Measurements from ENCODE around the gene B3GALT4. TPM values are rescaled to one million over a fixed set of nuclear protein-coding genes. Genes with fewer than 3 reads are reported as not detected.
"Not testable (repeated sequence)": the region's sequence is repeated elsewhere in the genome, so short reads cannot be mapped to it uniquely, and the experiment has no call there.

The B3GALT4 gene
- total and polyA plus RNA-seq, 9 donors, result 1.5 to 2.6 (median 2.1) TPM

DNA sequence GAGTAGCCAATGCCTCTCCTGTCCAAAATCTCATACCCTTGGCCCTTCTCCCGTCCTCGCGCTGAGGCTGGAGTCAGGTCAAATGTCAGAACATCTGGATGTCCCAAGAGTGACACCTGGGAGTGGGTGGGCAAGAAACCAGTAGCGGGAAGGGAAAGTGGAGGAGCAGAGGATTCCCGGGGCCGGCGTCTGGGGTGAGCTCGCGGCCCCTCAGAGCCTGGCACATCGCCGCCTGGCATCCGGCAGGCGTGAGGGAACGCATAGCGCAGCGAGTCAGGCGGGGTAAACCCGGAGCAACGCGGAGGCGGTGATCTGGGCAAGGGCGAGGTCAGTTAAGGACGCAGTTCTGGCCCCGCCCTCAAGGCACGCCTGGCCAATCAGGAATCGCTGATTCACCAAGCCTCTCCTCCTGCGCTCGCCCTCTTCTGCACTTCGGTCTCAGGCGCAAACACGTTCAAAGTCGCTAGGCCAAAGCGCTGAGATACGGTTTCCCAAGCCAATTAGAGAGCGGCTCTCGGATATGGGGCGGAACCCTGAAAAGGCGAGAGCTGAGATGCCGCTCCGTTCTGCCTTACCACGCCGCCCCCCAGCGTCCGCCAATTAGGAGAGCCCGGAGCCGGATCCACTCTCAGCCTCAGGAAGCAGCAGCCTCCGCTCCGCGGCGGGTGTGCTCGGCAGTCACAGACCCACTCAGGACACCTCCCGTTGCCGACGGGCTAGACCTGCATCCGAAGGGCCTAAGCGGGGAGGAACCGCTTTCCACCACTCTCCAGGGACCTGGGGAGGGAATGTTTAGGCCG is 27.8 kb upstream of the B3GALT4 start:
- Histone ChIP-seq H3K27ac (ENCODE audit: low read length) (peak overlapping the region; percentile 91), H3K4me3 (ENCODE audit: low read length) (peak overlapping the region; percentile 65), H3K27me3 (ENCODE audit: control insufficient read depth, insufficient read depth, low read length) (peaks cover 8% of the 10 kb centered on the region), H3K36me3 (ENCODE audit: control insufficient read depth, insufficient read depth, low read length) (peaks cover 13% of the 10 kb centered on the region), H3K4me1 (ENCODE audit: control insufficient read depth, insufficient read depth, low read length) (peaks cover 25% of the 10 kb centered on the region), H3K9me3 (replicated peaks; ENCODE audit: control insufficient read depth, low read depth, low read length) (no peaks in the 10 kb centered on the region)
- under 1% methylated on average over 48 of the region's 58 CpGs for WGBS (ENCODE audit: insufficient coverage)
- peak; percentile 100 for DNase-seq

DNA sequence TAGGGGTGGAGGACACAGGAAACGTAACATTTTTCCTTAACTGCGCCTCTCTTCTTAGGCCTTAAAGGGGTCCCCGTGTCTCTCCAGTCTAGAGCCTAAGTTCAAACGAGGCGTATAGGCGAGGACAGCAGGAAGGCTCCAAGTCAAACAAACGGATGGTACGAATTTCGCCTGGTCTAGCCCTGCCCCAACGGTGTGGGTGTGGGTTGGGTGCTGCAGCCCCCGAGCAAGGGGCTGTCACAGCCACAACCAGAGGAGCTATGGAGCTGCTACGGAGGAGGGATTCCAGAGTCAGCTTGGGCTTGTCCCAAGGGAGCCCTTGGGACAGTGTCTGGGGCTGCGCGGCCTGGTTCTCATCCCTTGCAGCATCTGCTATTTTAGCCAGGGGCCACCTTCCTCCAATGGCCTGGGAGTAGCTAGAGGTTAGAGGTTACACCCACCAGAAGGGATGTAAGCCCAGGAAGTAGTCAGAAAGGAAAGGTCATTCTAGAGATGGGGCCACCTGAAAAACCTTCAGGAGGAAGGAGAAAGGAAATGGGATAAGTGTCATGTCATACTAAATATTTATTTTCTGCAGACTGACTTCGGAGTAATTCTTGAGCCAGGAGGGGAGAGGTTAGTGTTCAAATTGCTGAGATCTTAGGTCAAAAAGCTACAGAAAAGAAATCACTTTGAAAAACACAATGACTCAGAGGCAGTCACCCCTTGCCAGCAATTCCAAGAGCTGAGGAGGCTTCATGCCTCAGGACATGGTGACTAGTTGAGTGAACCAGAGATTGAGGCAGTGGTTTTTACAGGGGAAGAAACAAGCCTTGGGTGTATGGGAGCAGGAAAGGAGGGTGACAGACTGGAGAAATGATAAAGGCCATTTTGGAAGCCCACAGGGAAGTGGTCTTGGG is 26.9 kb upstream of the B3GALT4 start:
- WGBS (ENCODE audit: insufficient coverage), result 9% methylated on average over 12 of the region's 15 CpGs
- DNase-seq, result peak; percentile 45

DNA sequence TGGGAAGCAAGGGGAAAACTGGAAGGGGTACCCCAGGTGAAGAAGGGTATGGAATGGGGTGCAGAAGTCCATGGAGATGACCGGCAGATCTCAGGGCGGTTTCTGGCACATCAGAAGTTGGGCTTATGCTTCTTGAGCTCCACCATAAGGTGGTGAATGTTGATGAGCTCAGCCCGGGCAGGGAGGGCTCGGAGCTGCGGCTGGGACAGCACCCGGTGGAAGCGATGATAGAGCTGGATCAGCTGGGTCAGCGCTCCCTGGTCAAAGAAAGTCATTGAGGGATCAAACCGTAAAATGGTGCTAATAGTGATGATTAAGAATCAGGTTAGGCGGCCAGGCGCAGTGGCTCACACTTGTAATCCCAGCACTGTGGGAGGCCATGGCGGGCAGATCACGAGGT is 26.2 kb upstream of the B3GALT4 start:
- no peaks in the 10 kb centered on the region for H3K9me3 ChIP-seq (replicated peaks; ENCODE audit: control insufficient read depth, low read depth, low read length)
- peaks cover 8% of the 10 kb centered on the region for H3K27me3 ChIP-seq (ENCODE audit: control insufficient read depth, insufficient read depth, low read length)
- H3K36me3 ChIP-seq (ENCODE audit: control insufficient read depth, insufficient read depth, low read length), result peaks cover 17% of the 10 kb centered on the region
- peaks cover 25% of the 10 kb centered on the region for H3K4me1 ChIP-seq (ENCODE audit: control insufficient read depth, insufficient read depth, low read length)
- H3K4me3 ChIP-seq (ENCODE audit: low read length), result no peak overlapping the region
- H3K27ac ChIP-seq (ENCODE audit: low read length), result no peak overlapping the region
- 92% methylated on average over 10 of the region's 13 CpGs for WGBS (ENCODE audit: insufficient coverage)
- DNase-seq, result no peak

More for the DNA sequence above, 26.9 kb upstream of the B3GALT4 start:
- Histone ChIP-seq H3K27me3 (ENCODE audit: control insufficient read depth, insufficient read depth, low read length) (peaks cover 8% of the 10 kb centered on the region), H3K4me1 (ENCODE audit: control insufficient read depth, insufficient read depth, low read length) (peaks cover 25% of the 10 kb centered on the region), H3K27ac (ENCODE audit: low read length) (peak overlapping the region; percentile 91), H3K36me3 (ENCODE audit: control insufficient read depth, insufficient read depth, low read length) (peaks cover 17% of the 10 kb centered on the region), H3K4me3 (ENCODE audit: low read length) (peak overlapping the region; percentile 65), H3K9me3 (replicated peaks; ENCODE audit: control insufficient read depth, low read depth, low read length) (no peaks in the 10 kb centered on the region)

DNA sequence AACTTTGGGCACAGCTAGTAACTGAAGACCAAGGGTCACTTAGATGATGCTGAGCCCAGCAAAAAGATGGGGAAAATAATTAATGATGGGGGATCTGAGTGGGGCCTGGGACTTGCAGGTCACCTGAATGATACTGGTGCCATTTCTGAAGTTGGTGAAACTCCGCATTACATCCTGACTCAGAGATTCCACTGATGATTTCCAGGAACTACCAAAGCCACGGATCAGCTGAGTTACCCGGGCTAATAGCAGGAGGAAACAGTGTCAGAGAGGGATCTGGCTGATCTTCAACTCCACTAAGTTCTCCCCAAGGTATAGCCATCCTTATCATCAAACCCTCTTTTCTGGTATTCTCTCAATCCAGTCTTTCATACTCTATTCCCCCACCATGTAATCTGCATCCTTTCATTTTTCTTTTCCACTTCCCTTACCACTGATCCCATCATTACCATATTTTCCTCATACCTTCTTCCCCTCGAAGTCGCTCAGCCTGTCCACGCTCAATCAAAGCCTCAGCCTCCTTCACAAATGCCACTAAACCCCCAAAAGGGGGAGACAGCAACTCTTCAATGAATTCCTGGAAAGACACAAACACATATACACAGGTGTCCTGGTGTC is 25.4 kb upstream of the B3GALT4 start:
- Histone ChIP-seq H3K4me3 (ENCODE audit: low read length) (no peak overlapping the region), H3K27ac (ENCODE audit: low read length) (no peak overlapping the region)
- WGBS (ENCODE audit: insufficient coverage), result 93% methylated on average over 6 of the region's 6 CpGs

DNA sequence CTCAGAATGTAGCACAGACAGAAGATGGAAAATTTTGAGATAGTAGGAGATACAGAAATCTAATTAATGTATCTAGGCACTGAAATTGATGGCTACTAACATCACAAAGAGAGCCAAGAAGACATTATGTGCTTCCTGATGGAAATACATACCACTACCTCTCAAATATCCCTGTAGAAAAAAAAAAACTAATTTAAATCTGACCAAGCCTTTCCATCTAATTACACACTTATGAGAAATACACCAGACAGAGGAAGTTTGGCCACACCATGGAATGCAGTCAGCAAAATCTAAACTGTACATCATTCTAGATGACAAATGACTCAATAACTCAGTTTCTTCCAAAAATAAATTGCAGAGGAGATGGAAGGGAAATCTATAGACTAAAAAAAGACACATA is 24.2 kb upstream of the B3GALT4 start:
- no peak for DNase-seq
- H3K9me3 ChIP-seq (replicated peaks; ENCODE audit: control insufficient read depth, low read depth, low read length), result no peaks in the 10 kb centered on the region
- H3K27me3 ChIP-seq (ENCODE audit: control insufficient read depth, insufficient read depth, low read length), result peaks cover 2% of the 10 kb centered on the region
- H3K36me3 ChIP-seq (ENCODE audit: control insufficient read depth, insufficient read depth, low read length), result peaks cover 25% of the 10 kb centered on the region
- H3K4me1 ChIP-seq (ENCODE audit: control insufficient read depth, insufficient read depth, low read length), result peaks cover 24% of the 10 kb centered on the region
- H3K27ac ChIP-seq (ENCODE audit: low read length), result no peak overlapping the region
- H3K4me3 ChIP-seq (ENCODE audit: low read length), result no peak overlapping the region

More for the DNA sequence above, 25.4 kb upstream of the B3GALT4 start:
- Histone ChIP-seq H3K4me1 (ENCODE audit: control insufficient read depth, insufficient read depth, low read length) (peaks cover 25% of the 10 kb centered on the region), H3K27me3 (ENCODE audit: control insufficient read depth, insufficient read depth, low read length) (peaks cover 4% of the 10 kb centered on the region), H3K9me3 (replicated peaks; ENCODE audit: control insufficient read depth, low read depth, low read length) (no peaks in the 10 kb centered on the region), H3K36me3 (ENCODE audit: control insufficient read depth, insufficient read depth, low read length) (peaks cover 17% of the 10 kb centered on the region)
- no peak for DNase-seq

DNA sequence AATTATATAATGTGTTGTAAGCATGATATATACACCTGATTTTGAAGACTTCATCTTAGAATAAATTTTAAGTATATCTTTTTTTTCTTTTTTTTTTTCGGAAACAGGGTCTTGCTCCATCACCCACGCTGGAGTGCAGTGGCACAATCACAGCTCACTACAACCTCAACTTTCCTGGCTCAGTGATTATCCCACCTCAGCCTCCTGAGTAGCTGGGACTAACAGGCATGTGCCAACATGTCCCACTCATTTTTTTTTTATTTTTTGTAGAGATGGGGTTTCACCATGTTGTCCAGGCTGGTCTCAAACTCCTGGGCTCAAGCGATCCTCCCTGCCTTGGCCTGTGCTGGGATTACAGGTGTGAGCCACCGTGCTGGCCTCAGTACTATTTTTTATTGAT is 22.3 kb upstream of the B3GALT4 start:
- DNase-seq, result no peak
- H3K4me3 ChIP-seq (ENCODE audit: low read length), result no peak overlapping the region
- H3K27ac ChIP-seq (ENCODE audit: low read length), result no peak overlapping the region
- H3K27me3 ChIP-seq (ENCODE audit: control insufficient read depth, insufficient read depth, low read length), result no peaks in the 10 kb centered on the region
- H3K36me3 ChIP-seq (ENCODE audit: control insufficient read depth, insufficient read depth, low read length), result peaks cover 26% of the 10 kb centered on the region
- H3K4me1 ChIP-seq (ENCODE audit: control insufficient read depth, insufficient read depth, low read length), result peaks cover 11% of the 10 kb centered on the region
- no CpG with 5 or more reads among the region's 4 CpGs for WGBS (ENCODE audit: insufficient coverage)
- no peaks in the 10 kb centered on the region for H3K9me3 ChIP-seq (replicated peaks; ENCODE audit: control insufficient read depth, low read depth, low read length)

DNA sequence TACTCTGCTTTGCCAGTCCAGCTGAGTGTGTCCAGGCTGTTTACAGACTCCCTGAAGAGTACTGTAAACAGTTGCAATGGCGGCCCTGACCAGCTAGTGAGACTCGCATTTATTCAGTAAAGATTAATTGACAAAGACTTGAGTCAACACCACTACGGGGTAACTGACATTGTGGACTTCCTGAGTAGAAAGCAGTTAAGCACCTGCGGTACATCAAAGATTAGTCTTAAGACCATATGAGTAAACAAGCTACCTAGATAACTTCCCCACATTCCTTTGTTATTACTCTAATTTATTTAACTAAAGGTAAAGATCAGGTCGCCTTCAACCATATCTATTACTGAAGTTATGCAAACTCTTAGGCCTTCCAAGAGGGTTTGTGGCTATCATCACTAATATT is 17.9 kb upstream of the B3GALT4 start:
- Histone ChIP-seq H3K27ac (ENCODE audit: low read length) (no peak overlapping the region), H3K4me3 (ENCODE audit: low read length) (no peak overlapping the region), H3K27me3 (ENCODE audit: control insufficient read depth, insufficient read depth, low read length) (no peaks in the 10 kb centered on the region), H3K4me1 (ENCODE audit: control insufficient read depth, insufficient read depth, low read length) (no peaks in the 10 kb centered on the region), H3K36me3 (ENCODE audit: control insufficient read depth, insufficient read depth, low read length) (peaks cover 30% of the 10 kb centered on the region), H3K9me3 (replicated peaks; ENCODE audit: control insufficient read depth, low read depth, low read length) (no peaks in the 10 kb centered on the region)
- WGBS (ENCODE audit: insufficient coverage), result 93% methylated on average over 3 of the region's 5 CpGs
- no peak for DNase-seq

DNA sequence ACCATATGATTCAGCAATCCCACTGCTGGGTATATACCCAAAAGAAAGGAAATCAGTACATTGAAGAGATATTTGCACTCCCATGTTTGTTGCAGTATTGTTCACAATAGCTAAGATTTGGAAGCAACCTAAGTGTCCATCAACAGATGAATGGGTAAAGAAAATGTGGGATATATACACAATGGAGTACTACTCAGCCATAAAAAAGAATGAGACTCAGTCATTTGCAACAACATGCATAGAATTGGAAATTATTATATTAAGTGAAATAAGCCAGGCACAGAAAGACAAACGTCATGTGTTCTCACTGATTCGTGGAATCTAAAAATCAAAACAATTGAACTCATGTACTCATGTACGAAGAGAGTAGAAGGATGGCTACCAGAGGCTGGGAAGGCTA is 14.4 kb upstream of the B3GALT4 start:
- H3K27me3 ChIP-seq (ENCODE audit: control insufficient read depth, insufficient read depth, low read length); H3K9me3 ChIP-seq (replicated peaks; ENCODE audit: control insufficient read depth, low read depth, low read length); H3K27ac ChIP-seq (ENCODE audit: low read length); DNase-seq; H3K4me1 ChIP-seq (ENCODE audit: control insufficient read depth, insufficient read depth, low read length); H3K4me3 ChIP-seq (ENCODE audit: low read length): not testable (repeated sequence)
- H3K36me3 ChIP-seq (ENCODE audit: control insufficient read depth, insufficient read depth, low read length), result peaks cover 53% of the 10 kb centered on the region
- no CpG with 5 or more reads among the region's 3 CpGs for WGBS (ENCODE audit: insufficient coverage)

DNA sequence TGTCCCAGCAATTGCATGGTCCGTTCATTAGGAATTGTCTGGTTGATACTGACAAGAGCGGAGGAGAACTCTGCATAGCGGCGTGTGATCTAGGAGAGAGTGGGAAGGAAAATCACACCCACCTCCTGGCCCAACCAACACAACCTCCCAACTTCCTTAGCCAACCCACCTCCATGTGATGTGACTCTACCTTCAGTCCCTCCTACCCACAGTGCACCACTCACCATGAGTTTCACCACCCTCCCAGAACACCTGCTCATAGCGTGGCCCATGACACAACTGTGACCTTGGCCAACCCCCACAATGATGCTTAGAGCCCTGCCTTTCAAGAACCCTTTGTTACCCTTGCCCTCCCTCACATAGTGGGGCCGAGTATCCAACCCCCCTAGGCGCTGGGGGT is 12.9 kb upstream of the B3GALT4 start:
- H3K9me3 ChIP-seq (replicated peaks; ENCODE audit: control insufficient read depth, low read depth, low read length), result no peaks in the 10 kb centered on the region
- no peaks in the 10 kb centered on the region for H3K27me3 ChIP-seq (ENCODE audit: control insufficient read depth, insufficient read depth, low read length)
- WGBS (ENCODE audit: insufficient coverage), result 45% methylated on average over 1 of the region's 7 CpGs
- H3K27ac ChIP-seq (ENCODE audit: low read length), result no peak overlapping the region
- DNase-seq, result no peak
- H3K4me1 ChIP-seq (ENCODE audit: control insufficient read depth, insufficient read depth, low read length), result no peaks in the 10 kb centered on the region
- no peak overlapping the region for H3K4me3 ChIP-seq (ENCODE audit: low read length)
- peaks cover 64% of the 10 kb centered on the region for H3K36me3 ChIP-seq (ENCODE audit: control insufficient read depth, insufficient read depth, low read length)

DNA sequence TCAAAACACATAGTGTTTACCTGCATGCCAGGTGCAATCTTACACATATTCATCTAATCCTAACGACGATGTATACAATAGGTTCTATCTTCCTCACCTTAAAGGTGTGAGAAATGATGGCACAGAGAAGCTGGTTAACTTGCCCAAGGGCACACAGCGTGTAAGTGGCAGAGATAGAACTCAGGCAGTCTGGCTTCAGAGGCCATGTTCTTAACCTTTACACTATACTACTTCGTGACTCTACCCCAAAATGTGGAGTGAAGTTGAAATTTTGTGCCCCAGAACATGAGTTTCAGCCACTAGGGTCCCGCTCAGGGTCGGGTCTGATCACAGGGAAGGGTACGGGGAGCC is 5.8 kb upstream of the B3GALT4 start:
- Histone ChIP-seq H3K27me3 (ENCODE audit: control insufficient read depth, insufficient read depth, low read length) (no peaks in the 10 kb centered on the region), H3K9me3 (replicated peaks; ENCODE audit: control insufficient read depth, low read depth, low read length) (no peaks in the 10 kb centered on the region), H3K27ac (ENCODE audit: low read length) (peak overlapping the region; percentile 96), H3K4me1 (ENCODE audit: control insufficient read depth, insufficient read depth, low read length) (peaks cover 39% of the 10 kb centered on the region), H3K4me3 (ENCODE audit: low read length) (peak overlapping the region; percentile 77), H3K36me3 (ENCODE audit: control insufficient read depth, insufficient read depth, low read length) (peaks cover 76% of the 10 kb centered on the region)
- no peak for DNase-seq
- 0% methylated on average over 3 of the region's 7 CpGs for WGBS (ENCODE audit: insufficient coverage)

Measured in muscle of leg (tissue), 11 donors.